SK-N-SH (cell line): ENCODE results near the gene WNK1. TPM values are rescaled to one million over a fixed set of nuclear protein-coding genes. Genes with fewer than 3 reads are reported as not detected.

Experiments used
- CTCF ChIA-PET: fragments of 300-600, 350-600 bp; formaldehyde crosslinking; extraction: SDS; loops from one replicate; lab custom pipeline; 2021; lab: Yijun Ruan, JAX
- POLR2A ChIA-PET: fragments of 350-600 bp; sonication (Branson Sonifier 250); formaldehyde crosslinking; extraction: SDS; loops from one replicate; lab custom pipeline; 2020; ENCODE audit warnings: antibody characterized with exemption, inconsistent platforms; lab: Yijun Ruan, JAX
- DNase-seq: peaks from one replicate; pipeline ENCODE4 v3.0.0; 2012
- H2AFZ ChIP-seq: fragments of 200-600 bp; sonication (generic); 2 replicates; pipeline ENCODE4 v1.8.1; 2016; ENCODE audit warnings: antibody characterized with exemption, mild to moderate bottlenecking, low read depth
- H3F3A ChIP-seq: fragments of 200-600 bp; sonication (generic); replicated peaks from 2 replicates; pipeline ENCODE3; 2016; ENCODE audit warnings: antibody characterized with exemption, mild to moderate bottlenecking; ENCODE audit not compliant: insufficient read depth
- H3K27ac ChIP-seq, 2 experiments: fragments of 200-500 bp in 1 of 2; fragments of 200-600 bp in 1 of 2; sonication (Bioruptor generic) in 1 of 2; sonication (generic), shearing (Covaris generic) in 1 of 2; 2 replicates each; pipeline versions ENCODE4 v1.5.1 to v1.6.1; 2014 to 2016; ENCODE audit warnings: low read depth in 2 of 2, inconsistent platforms in 1 of 2, low read length in 1 of 2, mild to moderate bottlenecking in 1 of 2, mixed read lengths in 1 of 2
- H3K27me3 ChIP-seq: fragments of 200-600 bp; sonication (generic), shearing (Covaris generic); 2 replicates; pipeline ENCODE4 v1.6.1; 2016; ENCODE audit warnings: mixed run types; ENCODE audit not compliant: insufficient read depth
- H3K36me3 ChIP-seq, 2 experiments: fragments of 200-500 bp in 1 of 2; fragments of 200-600 bp in 1 of 2; sonication (Bioruptor generic) in 1 of 2; sonication (generic) in 1 of 2; replicated peaks in 1 of 2; 2 replicates each; pipeline versions ENCODE3 to v1.5.1; 2014 to 2016; ENCODE audit warnings: low read length in 1 of 2, mild to moderate bottlenecking in 1 of 2; ENCODE audit not compliant: insufficient read depth in 2 of 2, control insufficient read depth in 1 of 2
- H3K4me1 ChIP-seq, 2 experiments: fragments of 200-500 bp in 1 of 2; fragments of 200-600 bp in 1 of 2; sonication (Bioruptor generic) in 1 of 2; sonication (generic), shearing (Covaris generic) in 1 of 2; 2 replicates each; pipeline versions ENCODE4 v1.5.1 to v1.6.1; 2014 to 2016; ENCODE audit warnings: low read depth in 1 of 2, low read length in 1 of 2, mixed run types in 1 of 2; ENCODE audit not compliant: insufficient read depth in 2 of 2, control insufficient read depth in 1 of 2
- H3K4me2 ChIP-seq: fragments of 200-600 bp; sonication (generic), shearing (Covaris generic); 2 replicates; pipeline ENCODE4 v1.6.1; 2017; ENCODE audit warnings: mixed run types
- H3K4me3 ChIP-seq, 2 experiments: fragments of 200-500 bp in 1 of 2; fragments of 200-600 bp in 1 of 2; sonication (Bioruptor generic) in 1 of 2; sonication (generic), shearing (Covaris generic) in 1 of 2; 2 replicates each; pipeline versions ENCODE4 v1.5.1 to v1.8.1; 2014 to 2016; ENCODE audit warnings: low read depth in 2 of 2, inconsistent platforms in 1 of 2, low read length in 1 of 2, mild to moderate bottlenecking in 1 of 2, mixed read lengths in 1 of 2, moderate library complexity in 1 of 2
- H3K79me2 ChIP-seq: fragments of 200-600 bp; sonication (generic); 2 replicates; pipeline ENCODE4 v1.8.1; 2017; ENCODE audit warnings: mild to moderate bottlenecking; ENCODE audit not compliant: insufficient read depth
- H3K9ac ChIP-seq: fragments of 200-600 bp; sonication (generic); 2 replicates; pipeline ENCODE4 v1.6.1; 2017; ENCODE audit warnings: mixed run types
- H3K9me2 ChIP-seq: fragments of 200-600 bp; sonication (generic); 2 replicates; pipeline ENCODE4 v1.6.1; 2017; ENCODE audit warnings: mixed run types
- H3K9me3 ChIP-seq: fragments of 200-600 bp; sonication (generic); 2 replicates; pipeline ENCODE4 v1.6.1; 2017; ENCODE audit warnings: mixed run types, mild to moderate bottlenecking, moderate library complexity
- H4K20me1 ChIP-seq: fragments of 200-600 bp; sonication (generic); 2 replicates; pipeline ENCODE4 v1.6.1; 2017; ENCODE audit warnings: mild to moderate bottlenecking, mixed run types; ENCODE audit not compliant: insufficient read depth
- CTCF ChIP-seq: fragments of 200-600 bp; sonication (generic); IDR thresholded peaks from 2 replicates; pipeline ENCODE4 v1.6.1; 2017; ENCODE audit warnings: antibody characterized with exemption, mild to moderate bottlenecking, moderate library complexity
- ELF1 ChIP-seq: IDR thresholded peaks from 2 replicates; pipeline ENCODE4 v1.4.0; 2012
- FOSL2 ChIP-seq: IDR thresholded peaks from 2 replicates; pipeline ENCODE4 v1.4.0; 2012; ENCODE audit warnings: low read depth, mild to moderate bottlenecking, moderate library complexity, borderline replicate concordance
- FOXM1 ChIP-seq: IDR thresholded peaks from 2 replicates; pipeline ENCODE4 v1.4.0; 2012; ENCODE audit warnings: low read depth, mild to moderate bottlenecking
- GATA2 ChIP-seq: sonication (generic); formaldehyde crosslinking; IDR thresholded peaks from 2 replicates; pipeline ENCODE4 v1.5.0; 2020; ENCODE audit warnings: mild to moderate bottlenecking, missing genetic modification reagents
- MAX ChIP-seq: IDR thresholded peaks from 2 replicates; pipeline ENCODE4 v1.4.0; 2012; ENCODE audit warnings: low read depth
- NFIC ChIP-seq: IDR thresholded peaks from 2 replicates; pipeline ENCODE4 v1.4.0; 2012; ENCODE audit warnings: borderline replicate concordance
- NRF1 ChIP-seq: IDR thresholded peaks from 2 replicates; pipeline ENCODE4 v1.6.1; 2012; ENCODE audit warnings: low read depth, mild to moderate bottlenecking, low read length
- POLR2AphosphoS5 ChIP-seq: IDR thresholded peaks from 2 replicates; pipeline ENCODE4 v1.6.1; 2012; ENCODE audit warnings: low read depth, low read length
- RCOR1 ChIP-seq: fragments of 150-350 bp; IDR thresholded peaks from 2 replicates; pipeline ENCODE4 v1.6.1; 2017; ENCODE audit warnings: antibody characterized with exemption, low read length
- REST ChIP-seq: IDR thresholded peaks from 2 replicates; pipeline ENCODE4 v1.6.1; 2012; ENCODE audit warnings: mild to moderate bottlenecking, low read depth, low read length, moderate library complexity
- SMC3 ChIP-seq: IDR thresholded peaks from 2 replicates; pipeline ENCODE4 v1.6.1; 2012; ENCODE audit warnings: low read depth, low read length, improper control_type of control experiment
- TCF12 ChIP-seq: IDR thresholded peaks from 2 replicates; pipeline ENCODE4 v1.4.0; 2012
- WGBS: methylation state at CpG from one replicate; pipeline ENCODE4 v1.1.6; 2017; ENCODE audit warnings: low lambda C conversion rate; 5-methylcytosine and 5-hydroxymethylcytosine counted together
- polyA plus RNA-seq, 3 experiments: library from polyadenylated mRNA; depleted of rRNA; stranded (reverse); fragments of >200 nt; gene quantifications; 2 replicates each; pipeline ENCODE4 v1.2.3, GENCODE V29; 2012
- TF ChIP-seq, protein P1 (sequence below): fragments of 150-350 bp; IDR thresholded peaks from 2 replicates; pipeline ENCODE4 v1.6.1; 2017; ENCODE audit warnings: antibody characterized with exemption, low read length, low read depth, borderline replicate concordance
- TF ChIP-seq, protein P2 (sequence below): IDR thresholded peaks from 2 replicates; pipeline ENCODE4 v1.4.0; 2012; ENCODE audit warnings: low read depth, borderline replicate concordance

Gene WNK1
- polyA plus RNA-seq, 1 of the 3 experiments (the other 2 are of a cell fraction): 30.5 TPM

DNA sequence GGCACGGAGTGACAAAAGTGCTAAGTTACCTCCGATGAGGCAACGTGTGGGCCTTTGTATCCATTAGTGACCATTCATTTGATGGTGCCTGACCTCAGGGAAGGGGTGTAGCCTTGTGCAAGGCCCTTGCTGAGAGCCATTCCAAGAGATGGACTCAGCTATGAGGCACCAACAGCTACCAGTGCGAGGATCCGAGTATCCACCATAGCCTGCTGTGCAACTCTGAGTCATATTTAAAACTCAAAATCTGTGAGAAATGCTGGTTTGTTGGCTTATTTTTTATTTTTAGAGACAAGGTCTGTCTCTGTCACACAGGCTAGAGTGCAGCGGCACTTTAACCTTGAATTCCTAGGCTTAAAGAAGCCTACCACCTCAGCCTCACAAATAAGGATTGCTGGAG, 25.1 kb upstream of the WNK1 start (continued):
- no peak for TF ChIP-seq MAX
- TF ChIP-seq, all 33 proteins: peak for 0

GRCh38 chr12:728781-729180, 23.6 kb upstream of the WNK1 start:
- POLR2A ChIA-PET: no interaction called here

More at GRCh38 chr12:728781-729180, 23.6 kb upstream of the WNK1 start:
- Histone ChIP-seq H3K79me2 (no peaks in the 10 kb centered on the region), H2AFZ (no peak overlapping the region), H3K9me3 (no peaks in the 10 kb centered on the region), H3K27ac (no peak overlapping the region), H3K27me3 (no peaks in the 10 kb centered on the region), H4K20me1 (no peaks in the 10 kb centered on the region), H3K4me2 (no peak overlapping the region), H3K9ac (no peak overlapping the region), H3K36me3 (no peaks in the 10 kb centered on the region), H3F3A (no peaks in the 10 kb centered on the region), H3K9me2 (no peaks in the 10 kb centered on the region), H3K4me3 (no peak overlapping the region), H3K4me1 (no peaks in the 10 kb centered on the region)
- TF ChIP-seq SMC3 (no peak), POLR2AphosphoS5 (no peak), RCOR1 (no peak), NFIC (no peak), GATA2 (CRISPR knock-in tag) (no peak), REST (no peak), CTCF (no peak), ELF1 (no peak), FOSL2 (no peak), TCF12 (no peak), FOXM1 (no peak), NRF1 (no peak)
- TF ChIP-seq, protein P1, sequence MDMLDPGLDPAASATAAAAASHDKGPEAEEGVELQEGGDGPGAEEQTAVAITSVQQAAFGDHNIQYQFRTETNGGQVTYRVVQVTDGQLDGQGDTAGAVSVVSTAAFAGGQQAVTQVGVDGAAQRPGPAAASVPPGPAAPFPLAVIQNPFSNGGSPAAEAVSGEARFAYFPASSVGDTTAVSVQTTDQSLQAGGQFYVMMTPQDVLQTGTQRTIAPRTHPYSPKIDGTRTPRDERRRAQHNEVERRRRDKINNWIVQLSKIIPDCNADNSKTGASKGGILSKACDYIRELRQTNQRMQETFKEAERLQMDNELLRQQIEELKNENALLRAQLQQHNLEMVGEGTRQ: no peak
- TF ChIP-seq, protein P2, sequence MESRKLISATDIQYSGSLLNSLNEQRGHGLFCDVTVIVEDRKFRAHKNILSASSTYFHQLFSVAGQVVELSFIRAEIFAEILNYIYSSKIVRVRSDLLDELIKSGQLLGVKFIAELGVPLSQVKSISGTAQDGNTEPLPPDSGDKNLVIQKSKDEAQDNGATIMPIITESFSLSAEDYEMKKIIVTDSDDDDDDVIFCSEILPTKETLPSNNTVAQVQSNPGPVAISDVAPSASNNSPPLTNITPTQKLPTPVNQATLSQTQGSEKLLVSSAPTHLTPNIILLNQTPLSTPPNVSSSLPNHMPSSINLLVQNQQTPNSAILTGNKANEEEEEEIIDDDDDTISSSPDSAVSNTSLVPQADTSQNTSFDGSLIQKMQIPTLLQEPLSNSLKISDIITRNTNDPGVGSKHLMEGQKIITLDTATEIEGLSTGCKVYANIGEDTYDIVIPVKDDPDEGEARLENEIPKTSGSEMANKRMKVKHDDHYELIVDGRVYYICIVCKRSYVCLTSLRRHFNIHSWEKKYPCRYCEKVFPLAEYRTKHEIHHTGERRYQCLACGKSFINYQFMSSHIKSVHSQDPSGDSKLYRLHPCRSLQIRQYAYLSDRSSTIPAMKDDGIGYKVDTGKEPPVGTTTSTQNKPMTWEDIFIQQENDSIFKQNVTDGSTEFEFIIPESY: no peak
- WGBS: 100% methylated on average over 2 of the region's 2 CpGs
- no peak for DNase-seq
- CTCF ChIA-PET: interaction anchor here (0.9 to 2.8 kb wide), 3 partner anchors 22 to 152 kb away, joined by 3 to 9 read pairs (median 5); no protein-coding TSS in a partner anchor
